ENCODE data around the gene PRR36. TPM values are rescaled to one million over a fixed set of nuclear protein-coding genes. Genes with fewer than 3 reads are reported as not detected.
"Not testable (repeated sequence)": the region's sequence is repeated elsewhere in the genome, so short reads cannot be mapped to it uniquely, and the experiment has no call there.

PRR36 gene
- total RNA-seq, 2 donors from 2014 or later: 0.22 to 0.37 TPM

- Histone ChIP-seq H3K4me1 (peaks cover 6% of the 10 kb centered on the region), H3K4me3 (peak overlapping the region; percentile 45), H3K9ac (ENCODE audit: low read depth in 2 of 2, low read length in 2 of 2) (peak overlapping the region; percentile 48 to 68), H3K27ac (peak overlapping the region; percentile 80), H3K27me3 (peaks cover 24% of the 10 kb centered on the region), H3K36me3 (no peaks in the 10 kb centered on the region), H3K9me3 (no peaks in the 10 kb centered on the region)
- intact Hi-C loops (cut with DNase I): loop anchor here (10.0 kb wide), 1 partner anchor 67 kb away; no protein-coding TSS in a partner anchor
- no peak for TF ChIP-seq CTCF (IDR thresholded peaks at IDR 0.05)
- DNase-seq: no peak
Observed at GRCh38 chr19:7921302-7921966, 47.2 kb upstream of the PRR36 start.

GRCh38 chr19:7920519-7921301 lies 46.5 kb upstream of the PRR36 start:
- intact Hi-C loops (cut with DNase I): loop anchor here (10.0 kb wide), 1 partner anchor 66 kb away; no protein-coding TSS in a partner anchor
- H3K36me3 ChIP-seq: no peaks in the 10 kb centered on the region
- H3K27me3 ChIP-seq: peaks cover 31% of the 10 kb centered on the region
- peaks cover 14% of the 10 kb centered on the region for H3K4me1 ChIP-seq
- no peaks in the 10 kb centered on the region for H3K9me3 ChIP-seq
- H3K9ac ChIP-seq (ENCODE audit: low read depth in 2 of 2, low read length in 2 of 2): peak overlapping the region; percentile 72 to 73
- no peak for TF ChIP-seq CTCF (IDR thresholded peaks at IDR 0.05)
- DNase-seq: peak; percentile 100
- peak overlapping the region; percentile 49 for H3K4me3 ChIP-seq
- H3K27ac ChIP-seq: peak overlapping the region; percentile 80

- Histone ChIP-seq H3K36me3 (no peaks in the 10 kb centered on the region), H3K9ac (ENCODE audit: low read depth in 2 of 2, low read length in 2 of 2) (peak within 1 kb of the TSS; percentile 72 to 73), H3K4me1 (peaks cover 14% of the 10 kb centered on the region), H3K27ac (peak within 1 kb of the TSS; percentile 80), H3K4me3 (peak within 1 kb of the TSS; percentile 49), H3K27me3 (peaks cover 40% of the 10 kb centered on the region), H3K9me3 (no peaks in the 10 kb centered on the region)
- DNase-seq: peak; percentile 97
- no peak for TF ChIP-seq CTCF (IDR thresholded peaks at IDR 0.05)
- intact Hi-C loops (cut with DNase I): loop anchor here (10.0 kb wide), 1 partner anchor 65 kb away; no protein-coding TSS in a partner anchor
Observed at GRCh38 chr19:7919610-7920518, 45.7 kb upstream of the PRR36 start, which contains the start of gene SNAPC2. Gene SNAPC2, plus strand, starts transcription at chr19:7920338. Its CDS starts 29 bp downstream, at chr19:7920367.

GRCh38 chr19:7918615-7919421 lies 44.6 kb upstream of the PRR36 start:
- no peak for TF ChIP-seq CTCF (IDR thresholded peaks at IDR 0.05)
- Histone ChIP-seq H3K27ac (no peak overlapping the region), H3K4me3 (peak overlapping the region; percentile 49), H3K4me1 (peaks cover 14% of the 10 kb centered on the region), H3K27me3 (peaks cover 41% of the 10 kb centered on the region), H3K9ac (ENCODE audit: low read depth in 2 of 2, low read length in 2 of 2) (peak overlapping the region in 1 of 2 donors; percentile 73), H3K9me3 (no peaks in the 10 kb centered on the region), H3K36me3 (no peaks in the 10 kb centered on the region)
- no peak for DNase-seq
- intact Hi-C loops (cut with DNase I): no loop called here

- H3K9me3 ChIP-seq; DNase-seq; H3K27ac ChIP-seq; H3K36me3 ChIP-seq; intact Hi-C loops (cut with DNase I): not testable (repeated sequence)
- Histone ChIP-seq H3K4me3 (peak overlapping the region; percentile 7), H3K9ac (ENCODE audit: low read depth in 2 of 2, low read length in 2 of 2) (peak overlapping the region in 1 of 2 donors; percentile 56), H3K27me3 (peaks cover 41% of the 10 kb centered on the region), H3K4me1 (peaks cover 14% of the 10 kb centered on the region)
Observed at GRCh38 chr19:7918062-7918614, 43.9 kb upstream of the PRR36 start.

All from colonic mucosa (tissue), 4 donors.